Femur (tissue), 1 donor: ENCODE measurements around the gene SERPINC1.
A peak's percentile ranks its signal among the peaks of the same experiment; 100 is the strongest.
"Not testable (repeated sequence)": the region's sequence is repeated elsewhere in the genome, so short reads cannot be mapped to it uniquely, and the experiment has no call there.

ENCODE experiments used
- DNase-seq: peaks from one replicate; pipeline ENCODE4 v3.0.0-alpha.2; 2017

SERPINC1 gene

DNA sequence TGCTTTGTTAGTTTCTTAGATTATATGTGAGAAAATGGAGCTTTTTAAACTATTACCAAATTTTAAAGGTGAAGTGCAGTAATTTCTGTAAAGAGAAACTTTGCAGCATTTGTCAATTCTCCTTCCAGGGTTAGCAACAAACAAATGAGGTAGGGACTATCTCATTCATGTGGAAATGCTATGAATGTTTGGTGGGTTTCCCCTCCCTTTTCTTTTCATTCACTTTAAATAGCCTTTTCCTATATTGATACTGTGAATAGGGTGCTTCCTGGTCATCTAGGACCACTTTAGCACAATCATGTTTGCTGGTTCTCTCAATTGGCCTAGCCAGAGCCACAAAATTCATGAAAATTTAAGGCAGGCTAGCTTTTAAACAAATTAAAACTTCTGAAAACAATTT lies 28.4 kb downstream of the SERPINC1 start:
- DNase-seq = no peak

DNA sequence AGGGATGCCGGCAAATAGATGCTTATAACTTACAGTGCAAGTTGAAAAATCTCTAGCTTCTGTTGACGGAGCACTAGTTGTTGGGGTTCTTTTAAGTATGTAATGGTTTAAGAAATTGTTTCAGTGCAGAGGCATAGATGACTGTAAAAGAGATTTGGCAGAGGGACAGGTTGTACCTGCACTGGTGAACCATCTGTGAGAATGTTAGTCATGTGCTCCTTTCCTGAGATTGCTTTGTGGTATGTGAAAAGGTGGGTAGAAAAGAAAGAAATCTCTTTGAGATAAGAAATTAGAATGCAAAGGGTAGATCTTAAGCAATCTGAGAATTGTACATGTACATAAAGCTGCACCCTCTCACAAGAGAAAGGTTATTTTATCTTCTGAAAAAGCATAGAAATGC lies 29.5 kb downstream of the SERPINC1 start:
- no peak for DNase-seq

DNA sequence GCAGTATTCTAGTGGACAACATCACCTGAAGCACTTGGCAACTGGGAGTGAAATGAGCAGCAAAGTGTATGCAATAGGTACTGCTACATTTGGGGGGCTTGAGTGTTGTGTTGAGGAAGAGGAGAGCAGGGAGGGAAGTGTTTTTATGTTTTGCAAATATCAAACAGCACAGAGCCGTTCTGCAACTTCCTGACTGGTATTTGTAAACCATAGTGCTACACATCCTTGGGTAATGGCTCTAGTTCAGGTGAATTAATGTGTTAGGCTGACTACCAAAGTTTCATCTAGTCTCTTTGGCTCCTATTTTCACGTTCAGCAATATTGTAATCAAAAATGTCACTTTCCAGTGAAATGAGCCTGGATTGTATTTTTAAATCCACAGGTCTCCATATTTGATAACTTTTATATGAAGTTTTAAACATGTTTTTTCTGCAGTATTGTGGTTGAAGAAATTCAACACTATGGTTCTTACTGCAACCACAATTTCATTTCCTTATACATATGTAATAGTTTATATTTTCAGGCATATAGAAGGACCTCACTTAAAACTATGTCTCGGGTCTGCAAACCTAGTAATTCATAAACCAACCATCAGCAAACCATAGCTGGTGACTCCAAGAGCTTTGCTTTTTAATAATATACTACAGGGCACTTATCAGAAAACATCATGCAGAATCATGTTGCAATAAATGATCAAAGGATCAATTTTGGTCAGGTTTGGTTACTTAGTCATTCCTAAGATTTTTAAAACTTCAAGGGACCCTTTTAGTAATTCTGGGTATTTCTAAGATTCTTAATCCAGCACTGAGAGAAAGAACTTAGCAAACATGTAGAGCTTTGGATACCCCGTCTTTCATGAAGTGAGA lies 30.1 kb downstream of the SERPINC1 start:
- DNase-seq = no peak

DNA sequence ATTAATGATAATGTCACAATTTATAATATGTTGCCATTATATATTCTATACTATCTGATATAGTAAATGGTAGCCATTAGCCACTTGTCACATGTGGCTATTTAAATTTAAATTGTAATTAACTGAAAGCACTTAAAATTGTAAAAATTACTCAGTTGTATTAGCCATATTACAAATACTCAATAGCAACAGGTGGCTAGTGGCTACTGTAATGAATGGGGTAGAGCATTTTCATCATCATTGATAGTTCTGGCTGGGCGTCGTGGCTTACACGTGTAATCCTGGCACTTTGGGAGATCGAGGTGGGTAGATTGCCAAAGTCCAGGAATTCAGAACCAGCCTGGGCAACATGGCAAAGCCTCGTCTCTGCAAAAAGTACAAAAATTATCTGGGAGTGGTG lies 32.4 kb downstream of the SERPINC1 start:
- DNase-seq = no peak

DNA sequence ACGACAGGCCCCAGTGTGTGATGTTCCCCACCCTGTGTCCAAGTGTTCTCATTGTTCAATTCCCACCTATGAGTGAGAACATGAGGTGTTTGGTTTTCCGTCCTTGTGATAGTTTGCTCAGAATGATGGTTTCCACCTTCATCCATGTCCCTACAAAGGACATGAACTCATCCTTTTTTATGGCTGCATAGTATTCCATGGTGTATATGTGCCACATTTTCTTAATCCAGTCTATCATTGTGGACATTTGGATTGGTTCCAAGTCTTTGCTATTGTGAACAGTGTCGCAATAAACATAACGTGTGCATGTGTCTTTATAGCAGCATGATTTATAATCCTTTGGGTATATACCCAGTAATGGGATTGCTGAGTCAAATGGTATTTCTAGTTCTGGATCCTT lies 36.0 kb downstream of the SERPINC1 start:
- not testable (repeated sequence) for DNase-seq

DNA sequence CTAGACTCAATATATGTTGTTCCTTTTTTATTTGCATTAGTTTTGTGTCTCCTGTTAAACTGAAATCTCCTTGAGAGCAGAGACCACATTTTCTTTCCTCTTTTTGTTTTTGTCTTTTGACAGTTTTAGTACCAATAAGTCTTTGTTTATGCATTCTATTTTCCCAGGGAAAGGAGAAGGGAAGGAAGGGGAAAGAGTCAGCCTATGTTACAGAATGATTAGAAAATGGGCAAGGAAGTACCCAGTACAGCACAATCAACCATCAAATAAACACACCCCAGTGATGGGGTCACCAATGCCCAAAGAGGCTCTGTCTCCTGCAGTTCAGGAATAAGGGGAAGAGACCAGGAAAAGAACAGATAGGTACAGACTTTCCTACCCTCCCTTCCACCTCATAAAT lies 38.9 kb downstream of the SERPINC1 start:
- DNase-seq = no peak

DNA sequence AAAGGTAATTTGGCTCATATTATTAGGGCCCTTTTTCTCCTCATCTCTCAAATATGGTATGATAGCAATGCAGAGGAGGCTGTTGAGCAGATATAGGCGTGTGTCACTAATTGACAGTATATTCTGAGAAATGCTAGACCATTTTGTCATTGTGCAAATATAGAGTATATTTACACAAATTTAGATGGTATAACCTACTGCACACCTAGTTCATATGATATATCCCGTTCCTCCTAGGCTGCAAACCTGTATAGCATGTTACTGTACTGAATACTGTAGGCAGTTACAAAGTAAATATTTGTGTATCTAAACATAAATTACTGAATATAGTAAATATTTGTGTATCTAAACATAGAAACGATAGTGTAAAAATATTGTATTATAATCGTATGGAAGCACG lies 40.4 kb downstream of the SERPINC1 start:
- DNase-seq = no peak

DNA sequence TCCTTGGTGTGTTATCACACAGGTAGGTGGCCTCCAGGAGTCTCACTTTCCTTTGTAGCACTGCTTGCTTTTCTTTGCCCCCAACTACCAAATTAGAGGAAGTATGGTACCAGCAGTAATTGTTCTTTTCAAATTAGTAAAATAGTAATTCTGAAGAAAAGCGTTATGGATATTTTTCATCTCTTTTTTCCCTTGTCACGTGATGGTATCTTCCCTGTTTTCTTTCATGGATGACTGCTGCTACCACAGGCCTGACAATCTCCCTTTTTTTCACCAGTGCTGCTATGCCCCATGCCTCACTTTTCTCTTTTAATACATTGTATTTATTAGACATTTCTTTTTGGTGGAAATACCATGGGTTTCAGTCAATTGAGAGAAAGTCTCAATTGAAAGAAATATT lies 45.6 kb downstream of the SERPINC1 start:
- DNase-seq = no peak

DNA sequence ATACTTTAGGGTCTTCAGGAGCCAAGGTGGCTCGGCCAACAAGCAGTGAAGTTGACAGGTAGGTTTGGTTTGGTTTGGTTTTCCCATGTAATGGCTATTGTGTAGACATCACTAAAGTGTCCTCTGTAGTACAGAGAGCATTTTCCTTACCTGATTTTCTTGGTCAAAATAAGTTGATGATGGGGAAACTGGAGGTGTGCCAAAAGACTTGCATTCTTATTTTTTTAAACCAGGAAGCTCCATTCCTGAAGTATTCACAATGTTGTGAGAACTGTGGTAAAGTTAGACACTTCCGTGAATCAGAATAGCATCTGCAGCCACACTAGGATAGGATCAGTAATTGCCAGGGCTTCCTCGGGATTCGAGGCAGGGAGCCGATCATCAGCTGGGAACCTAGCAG lies 46.0 kb downstream of the SERPINC1 start:
- DNase-seq = no peak

DNA sequence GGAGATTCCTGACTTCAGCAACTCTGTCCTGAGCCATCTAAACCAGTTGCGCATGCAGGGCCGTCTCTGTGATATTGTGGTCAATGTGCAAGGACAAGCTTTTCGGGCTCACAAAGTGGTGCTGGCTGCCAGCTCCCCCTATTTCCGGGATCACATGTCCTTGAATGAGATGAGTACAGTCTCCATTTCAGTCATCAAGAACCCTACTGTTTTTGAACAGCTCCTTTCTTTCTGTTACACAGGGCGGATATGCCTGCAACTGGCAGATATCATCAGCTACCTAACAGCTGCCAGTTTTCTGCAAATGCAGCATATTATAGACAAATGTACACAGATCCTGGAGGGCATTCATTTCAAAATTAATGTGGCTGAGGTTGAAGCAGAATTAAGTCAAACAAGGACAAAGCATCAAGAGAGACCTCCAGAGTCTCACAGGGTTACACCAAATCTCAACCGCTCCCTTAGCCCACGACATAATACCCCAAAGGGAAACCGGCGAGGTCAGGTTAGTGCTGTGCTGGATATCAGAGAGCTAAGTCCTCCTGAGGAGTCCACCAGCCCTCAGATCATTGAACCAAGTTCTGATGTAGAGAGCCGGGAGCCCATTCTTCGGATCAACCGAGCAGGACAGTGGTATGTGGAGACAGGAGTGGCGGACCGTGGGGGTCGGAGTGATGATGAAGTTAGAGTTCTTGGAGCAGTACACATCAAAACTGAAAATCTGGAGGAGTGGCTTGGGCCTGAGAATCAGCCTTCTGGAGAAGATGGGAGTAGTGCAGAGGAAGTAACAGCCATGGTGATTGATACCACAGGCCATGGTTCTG lies 46.7 kb downstream of the SERPINC1 start:
- DNase-seq = no peak

DNA sequence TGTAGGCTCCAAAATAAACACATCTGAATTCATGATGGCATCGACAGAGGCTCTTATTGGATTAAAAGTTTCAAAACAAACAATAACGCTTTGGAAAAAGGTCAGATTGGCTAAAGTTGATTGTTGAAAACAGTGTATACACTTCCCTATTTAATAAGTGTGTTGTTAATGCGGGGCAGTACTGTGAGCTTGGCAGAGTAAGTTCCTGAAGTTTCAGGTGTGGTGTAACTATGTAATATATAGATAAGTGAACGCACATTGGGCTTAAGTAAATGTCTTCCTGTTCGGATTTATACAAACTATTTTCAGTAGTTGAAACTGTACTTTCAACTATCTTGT lies 48.1 kb downstream of the SERPINC1 start:
- DNase-seq = no peak

DNA sequence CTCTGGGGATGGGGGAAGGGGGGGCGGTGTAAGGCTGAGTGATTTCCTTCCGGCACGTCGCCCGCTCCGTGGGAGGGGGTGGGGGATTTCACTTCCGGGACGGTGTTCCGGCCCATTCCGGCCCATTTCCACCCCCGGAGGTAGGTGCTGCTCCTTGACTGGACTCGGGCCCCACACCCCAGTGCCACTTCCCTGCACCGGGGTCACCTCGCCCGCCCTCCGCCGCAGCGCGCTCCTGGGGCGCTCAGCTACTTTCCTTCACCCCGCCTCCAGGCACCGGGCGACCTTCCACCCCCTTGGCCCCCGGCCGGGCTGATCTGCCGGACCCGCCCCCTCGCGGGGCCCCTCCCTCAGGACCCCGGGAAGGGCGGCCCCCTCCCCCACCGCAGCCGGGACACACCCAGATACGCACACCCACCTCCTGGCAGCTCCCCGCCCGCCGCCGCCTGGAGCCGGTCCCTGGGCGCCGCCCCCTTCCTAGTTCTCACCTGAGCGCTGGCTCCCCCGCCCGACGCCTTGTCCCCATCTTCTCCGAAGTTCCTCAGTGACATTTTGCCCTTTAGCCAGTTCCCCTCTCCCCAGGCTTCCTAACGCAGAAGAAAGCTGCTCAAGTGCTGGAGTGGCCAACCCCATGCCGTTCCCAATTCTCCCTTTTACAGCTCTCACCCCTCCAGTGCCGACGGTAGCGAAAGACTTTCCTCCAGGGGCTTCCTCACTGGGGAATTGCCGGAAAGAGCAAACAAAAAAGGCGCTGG lies 48.7 kb downstream of the SERPINC1 start, which contains the start of gene ZBTB37:
Gene ZBTB37, plus strand, starts transcription at position 115 of the 755 bp plus-strand sequence. CDS start 1,846 bp downstream, outside the sequence.
- peak; percentile 93 for DNase-seq

DNA sequence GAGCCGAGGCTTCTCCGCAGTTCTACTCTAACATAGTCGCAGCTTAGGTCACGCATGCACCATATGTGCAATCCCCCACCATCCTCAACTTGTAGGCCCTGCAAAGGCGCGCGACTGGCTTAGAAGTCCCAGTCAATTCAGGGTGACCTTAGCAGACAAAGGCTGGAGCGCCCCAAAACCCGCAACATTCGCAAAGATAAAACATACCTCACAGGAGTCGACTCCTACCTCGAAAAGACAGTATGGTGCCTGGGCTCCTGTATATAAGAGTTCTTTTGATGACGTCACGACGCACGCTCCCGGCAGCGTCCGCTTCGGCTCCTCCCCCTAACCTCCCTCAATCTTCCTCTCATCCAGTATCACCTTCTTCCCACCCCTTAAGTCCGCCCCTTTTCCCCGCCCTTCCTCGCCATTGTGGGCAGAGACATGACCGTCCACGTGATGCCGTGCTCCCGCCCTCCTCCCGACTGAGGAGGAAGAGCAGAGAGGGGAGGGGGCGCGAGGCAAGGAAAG lies 49.3 kb downstream of the SERPINC1 start, which contains the start of gene GAS5:
Gene GAS5, minus strand, starts transcription at position 237 of the 513 bp plus-strand sequence.
- peak; percentile 100 for DNase-seq

DNA sequence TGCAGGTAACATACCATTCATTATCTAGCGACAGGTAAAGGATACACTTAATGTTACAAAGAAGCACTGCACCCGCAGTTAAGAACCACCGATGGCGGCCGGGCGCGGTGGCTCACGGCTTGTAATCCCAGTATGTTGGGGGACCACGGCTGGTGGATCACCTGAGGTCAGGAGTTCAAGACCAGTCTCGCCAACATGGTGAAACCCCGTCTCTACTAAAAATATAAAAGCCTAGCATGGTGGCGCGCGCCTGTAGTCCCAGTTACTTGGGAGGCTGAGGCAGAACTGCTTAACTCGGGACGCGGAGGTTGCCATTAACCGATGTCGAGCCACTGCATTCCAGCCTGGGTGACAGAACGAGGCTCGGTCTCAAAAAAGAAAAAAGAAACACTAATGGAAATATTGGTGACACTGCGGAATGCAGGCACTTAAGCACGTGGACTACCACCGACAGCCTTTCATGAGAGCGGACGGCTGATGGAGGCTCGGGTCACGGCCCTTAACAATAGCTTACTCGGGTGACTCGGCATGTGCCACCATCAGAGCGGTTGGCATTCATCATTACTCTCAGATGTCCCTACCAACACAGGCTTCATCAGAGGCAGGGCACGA lies 49.9 kb downstream of the SERPINC1 start:
- DNase-seq = no peak

DNA sequence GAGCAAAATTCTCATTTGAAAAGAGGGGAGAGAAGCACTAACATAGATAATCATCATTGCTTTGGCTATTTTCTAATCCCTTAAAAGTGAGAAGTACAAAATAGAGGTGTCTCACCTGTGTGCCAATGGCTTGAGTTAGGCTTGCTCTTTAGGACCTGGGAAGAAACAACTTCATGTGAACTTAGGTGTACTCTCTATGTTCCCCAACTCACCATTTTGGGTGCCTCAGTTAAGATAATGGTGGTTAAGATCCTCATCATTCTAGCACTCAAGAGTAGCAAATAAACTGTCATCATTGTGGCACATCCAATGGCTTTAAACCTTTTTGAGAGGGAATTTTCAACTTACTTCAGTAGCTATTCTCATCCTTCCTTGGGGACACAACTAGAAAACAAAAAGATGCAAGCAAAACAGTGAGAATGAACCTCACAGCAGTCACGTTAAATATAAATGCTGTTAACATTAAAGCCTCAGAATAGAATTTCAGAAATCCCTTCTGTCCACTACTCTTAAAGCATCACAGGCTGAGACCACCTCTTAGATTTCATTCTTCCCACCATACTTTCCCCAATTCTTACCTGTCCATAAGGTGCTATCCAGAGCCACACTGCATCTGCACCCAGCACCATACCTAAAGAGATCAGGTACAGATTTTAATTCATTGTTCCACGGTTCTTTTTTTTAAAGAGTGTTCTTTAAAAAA lies 50.6 kb downstream of the SERPINC1 start:
- DNase-seq = no peak

DNA sequence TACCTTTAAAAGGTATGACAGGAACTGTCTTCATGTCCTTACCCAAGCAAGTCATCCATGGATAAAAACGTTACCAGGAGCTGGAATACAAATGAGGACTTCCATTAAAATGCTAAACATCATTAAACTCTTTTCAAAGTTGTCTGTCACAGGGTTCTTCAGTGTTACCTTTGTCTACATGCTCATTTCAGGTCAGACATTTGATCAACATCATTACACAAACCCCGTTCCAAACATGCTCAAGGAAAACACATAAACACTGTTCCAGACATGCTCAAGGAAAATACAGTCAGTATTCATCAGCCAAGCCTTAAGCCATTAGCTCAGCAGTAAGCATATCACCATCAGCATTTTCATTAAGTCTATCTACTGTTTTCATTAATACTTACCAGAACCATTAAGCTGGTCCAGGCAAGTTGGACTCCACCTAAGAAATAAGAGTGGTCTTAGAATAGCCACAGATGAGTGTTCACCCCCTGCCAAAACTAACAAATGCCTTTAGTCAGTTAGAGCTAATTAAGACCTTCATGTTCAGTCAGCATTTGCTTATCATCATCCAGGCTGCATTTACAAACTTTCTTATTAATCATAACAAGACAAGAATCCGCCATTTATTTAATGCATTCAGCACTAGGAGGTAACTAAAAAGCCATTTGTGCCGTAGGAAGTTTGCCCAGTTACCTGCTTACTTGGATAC lies 51.5 kb downstream of the SERPINC1 start:
- DNase-seq = no peak

DNA sequence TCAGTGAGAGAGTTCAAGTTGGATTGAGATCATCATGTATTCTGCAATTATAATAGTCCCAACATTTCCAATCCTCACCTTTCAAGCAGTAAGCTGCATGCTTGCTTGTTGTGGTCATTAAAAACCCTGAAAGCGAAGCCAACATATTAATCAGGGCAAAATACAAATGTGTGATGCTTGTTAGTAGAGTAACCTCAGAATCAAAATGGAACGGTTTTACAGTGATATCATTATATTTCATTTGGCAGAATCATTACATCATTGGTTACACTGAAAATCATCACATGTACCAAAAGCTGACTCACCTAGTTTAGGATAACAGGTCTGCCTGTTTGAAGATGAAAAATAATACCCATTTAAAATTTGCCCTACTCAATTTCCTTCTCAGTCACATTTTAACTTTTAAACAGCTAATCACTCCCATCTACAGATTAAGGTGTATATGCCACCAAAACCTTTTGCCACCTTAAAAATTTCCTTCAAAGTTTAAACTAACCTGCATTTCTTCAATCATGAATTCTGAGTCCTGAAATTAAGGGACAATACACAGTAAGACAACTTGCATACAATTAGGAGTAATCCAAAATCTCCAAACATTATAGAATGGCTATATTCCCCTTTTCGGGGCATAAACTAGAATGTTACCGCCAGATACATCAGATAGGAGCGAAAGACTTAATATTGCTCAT lies 52.8 kb downstream of the SERPINC1 start:
- DNase-seq = no peak

DNA sequence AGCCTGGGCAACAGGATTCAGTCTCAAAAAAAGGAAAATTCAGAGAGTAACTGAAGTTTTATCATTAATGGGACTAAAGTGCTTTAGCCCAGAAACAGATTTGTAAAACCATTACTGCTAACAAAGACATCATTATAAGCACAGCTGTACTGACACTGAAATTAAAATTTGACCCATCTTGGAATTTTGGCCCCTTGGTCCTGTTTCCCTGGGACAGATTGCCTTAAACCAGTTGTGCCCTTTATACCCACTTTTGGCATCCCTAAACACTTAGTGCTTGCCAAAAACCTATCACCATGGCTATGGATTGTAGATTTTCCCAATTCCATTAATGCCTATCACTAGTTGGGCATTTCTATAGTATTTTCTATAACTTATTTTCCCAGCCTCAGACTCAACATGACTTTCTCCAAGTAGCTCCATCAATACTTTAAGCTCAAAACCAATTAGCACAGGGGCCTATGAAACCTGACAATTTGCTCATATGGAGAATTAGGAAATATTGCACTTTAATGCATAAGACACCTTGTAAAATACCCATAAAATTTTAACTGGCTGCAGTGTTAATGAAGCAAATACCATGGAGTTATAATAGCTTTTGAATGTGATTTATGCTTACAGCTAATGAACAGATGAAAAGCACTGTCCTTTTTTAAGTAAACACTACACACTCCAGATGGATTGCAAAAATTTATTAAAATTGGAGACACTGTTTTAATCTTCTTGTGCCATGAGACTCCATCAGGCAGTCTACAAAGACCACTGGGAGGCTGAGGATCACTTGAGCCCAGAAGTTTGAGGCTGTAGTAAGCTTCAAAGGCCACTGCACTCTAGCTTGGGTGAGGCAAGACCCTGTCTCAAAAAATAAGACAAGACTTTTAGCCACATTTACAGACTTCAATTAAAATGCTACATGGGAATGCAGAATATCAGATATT lies 53.6 kb downstream of the SERPINC1 start:
- DNase-seq = no peak

DNA sequence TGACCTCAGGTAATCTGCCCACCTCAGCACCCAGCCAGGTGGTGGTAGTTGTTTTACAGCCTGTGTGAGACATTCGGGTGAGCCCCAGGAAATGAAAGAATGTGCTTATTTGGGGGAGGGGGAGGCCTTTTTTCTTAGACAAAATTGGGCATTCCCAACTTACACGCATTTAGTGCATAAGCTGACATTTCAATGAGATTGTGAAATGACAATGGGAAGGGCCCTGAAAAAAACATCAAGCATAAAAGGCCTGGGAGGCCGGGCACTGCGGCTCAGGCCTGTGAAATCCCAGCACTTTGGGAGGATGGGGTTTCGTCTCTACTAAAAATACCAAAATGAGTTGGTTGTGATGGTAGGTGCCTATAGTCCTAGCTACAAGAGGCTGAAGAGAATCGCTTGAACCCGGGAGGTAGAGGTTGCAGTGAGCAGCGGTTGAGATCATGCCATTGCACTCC lies 54.3 kb downstream of the SERPINC1 start:
- DNase-seq = no peak
